NCI-H748 (cell line): ENCODE data around the gene PIANP.
"Not testable (repeated sequence)": the region's sequence is repeated elsewhere in the genome, so short reads cannot be mapped to it uniquely, and the experiment has no call there.

Source experiments
- DNase-seq: peaks from one replicate; lab custom pipeline; 2025; ENCODE audit not compliant: unreplicated experiment; lab: John Stamatoyannopoulos, UW

PIANP gene

DNA sequence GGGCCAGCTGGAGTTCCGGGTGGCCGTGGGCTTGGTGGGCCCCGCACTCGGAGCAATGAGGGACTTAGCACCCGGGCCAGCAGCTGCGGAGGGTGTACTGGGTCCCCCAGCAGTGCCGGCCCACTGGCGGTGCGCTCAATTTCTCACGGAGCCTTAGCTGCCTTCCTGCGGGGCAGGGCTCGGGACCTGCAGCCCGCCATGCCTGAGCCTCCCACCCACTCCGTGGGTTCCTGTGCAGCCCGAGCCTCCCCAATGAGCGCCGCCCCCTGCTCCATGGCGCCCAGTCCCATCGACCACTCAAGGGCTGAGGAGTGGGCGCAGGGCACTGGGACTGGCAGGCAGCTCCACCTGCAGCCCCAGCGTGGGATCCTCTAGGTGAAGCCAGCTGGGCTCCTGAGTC, 7.7 kb upstream of the PIANP start:
- DNase-seq = not testable (repeated sequence)

DNA sequence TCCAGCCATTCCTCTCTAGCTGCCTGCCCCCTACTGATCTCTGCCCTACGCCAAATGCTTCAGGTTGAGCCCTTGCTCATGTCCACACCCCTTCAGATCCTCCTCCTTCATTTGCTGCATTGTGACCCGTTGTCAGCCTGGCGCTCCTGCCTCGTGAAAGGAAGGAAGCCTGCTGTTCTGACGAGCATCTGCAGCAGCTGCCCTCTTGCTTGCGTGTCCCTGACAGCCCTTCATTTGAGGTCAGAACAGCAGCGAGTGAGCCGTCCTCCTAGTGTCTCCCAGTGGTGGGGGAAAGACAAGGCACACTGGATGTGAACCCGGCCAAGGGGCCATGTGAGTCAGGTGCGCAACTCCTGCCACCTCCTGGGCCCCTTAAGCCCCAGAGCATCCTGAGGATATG, 3.0 kb upstream of the PIANP start:
- peak; percentile 33 for DNase-seq

- no peak for DNase-seq
Measured at GRCh38 chr12:6701078-6701768, 608 bp upstream of the PIANP start.

GRCh38 chr12:6699989-6700645, 498 bp downstream of the PIANP start:
- peak; percentile 36 for DNase-seq

GRCh38 chr12:6699259-6699988, 1.2 kb downstream of the PIANP start:
- DNase-seq = no peak

GRCh38 chr12:6698352-6699046, 2.1 kb downstream of the PIANP start:
- DNase-seq = no peak

DNA sequence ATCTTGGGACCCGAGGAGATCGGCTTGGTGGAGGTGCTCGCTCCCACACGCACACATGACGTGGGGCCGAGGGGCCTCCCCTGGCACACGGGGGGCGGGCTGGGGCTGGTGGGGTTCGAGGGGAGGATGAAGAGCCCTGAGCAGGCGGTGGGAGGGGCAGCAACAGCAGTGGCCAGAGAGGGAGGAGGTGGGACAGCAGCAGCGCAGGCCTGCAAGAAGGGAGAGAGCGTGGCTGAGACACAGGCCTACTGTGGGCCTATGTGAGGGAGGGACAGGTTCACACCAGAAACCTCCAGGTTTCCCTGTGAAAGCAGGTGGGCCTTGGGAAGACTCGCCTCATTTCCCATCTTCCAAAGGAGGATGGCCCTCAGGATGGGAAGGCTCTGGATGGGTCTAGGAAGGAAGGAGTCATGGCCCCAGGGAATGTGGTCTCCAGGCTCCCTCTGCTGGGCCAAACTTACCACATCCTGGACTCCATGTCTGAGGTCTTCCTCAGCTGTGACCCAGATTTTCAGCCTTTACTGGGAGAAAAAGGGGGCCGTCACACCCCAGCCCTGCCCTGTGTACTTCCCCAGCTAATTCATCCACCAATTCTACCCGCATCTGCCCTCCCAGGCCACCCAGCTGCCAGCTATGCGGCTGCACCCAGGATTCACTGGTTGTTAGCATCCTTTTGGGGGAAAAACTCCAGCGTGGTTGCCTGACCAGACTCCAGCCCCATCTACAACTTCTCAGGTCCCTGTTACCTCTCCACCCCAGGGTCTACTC, 2.8 kb downstream of the PIANP start:
- peak; percentile 24 for DNase-seq

GRCh38 chr12:6696690-6697583, 3.7 kb downstream of the PIANP start:
- no peak for DNase-seq

- DNase-seq = no peak
Measured at GRCh38 chr12:6695313-6696045, 5.1 kb downstream of the PIANP start.

- no peak for DNase-seq
Measured at GRCh38 chr12:6694701-6695100, 5.9 kb downstream of the PIANP start.

DNA sequence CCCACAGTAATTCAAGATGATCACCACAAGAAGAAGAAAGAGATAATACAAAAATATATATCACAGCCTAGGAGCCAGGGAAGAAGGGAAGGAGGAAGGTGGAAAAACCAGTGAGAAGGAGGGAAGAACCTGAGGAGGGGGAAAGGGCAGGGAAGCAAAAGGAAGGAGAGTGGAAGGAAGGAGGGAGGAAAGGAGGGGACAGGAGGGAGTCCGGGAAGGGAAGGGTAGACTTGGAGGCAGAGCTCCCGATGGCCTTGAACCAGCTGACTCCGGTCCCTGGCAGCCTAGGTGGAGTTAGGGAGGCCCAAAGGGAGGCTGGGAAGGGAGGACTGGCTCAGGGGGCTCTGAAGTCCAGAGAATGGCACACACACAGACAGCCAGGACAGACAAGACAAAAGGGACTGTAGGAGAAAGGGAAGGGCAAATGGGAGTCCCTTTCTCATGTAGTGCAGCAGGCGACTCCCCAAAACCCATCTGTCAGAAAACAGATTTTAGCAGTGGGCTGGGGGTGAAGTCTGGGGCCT, 6.7 kb downstream of the PIANP start:
- DNase-seq = no peak

GRCh38 chr12:6692888-6693287, 7.7 kb downstream of the PIANP start:
- peak; percentile 2 for DNase-seq

DNA sequence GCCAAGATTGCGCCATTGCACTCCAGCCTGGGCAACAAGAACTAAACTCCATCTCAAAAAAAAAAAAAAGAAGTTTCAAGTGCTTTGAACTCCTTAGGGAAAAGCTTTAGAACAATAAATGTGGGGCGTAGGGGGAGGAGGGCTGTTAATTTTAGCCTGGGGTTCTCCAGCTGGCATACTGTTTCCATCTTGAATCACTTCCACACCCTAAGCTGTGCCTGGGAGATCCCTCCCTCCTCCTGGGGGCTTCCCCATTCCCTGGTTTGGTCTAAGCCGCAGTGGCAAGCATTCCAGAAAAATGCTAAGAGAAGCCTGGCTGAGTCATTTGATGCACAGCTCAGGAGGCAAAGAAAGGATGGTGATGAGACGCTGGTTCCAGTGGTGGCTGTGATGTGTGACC, 9.1 kb downstream of the PIANP start:
- no peak for DNase-seq

- peak; percentile 99 for DNase-seq
Measured at GRCh38 chr12:6688999-6689882, 11.4 kb downstream of the PIANP start, which contains the start of gene ZNF384. Gene ZNF384 (minus strand): TSS chr12:6689375. CDS start chr12:6679520, 9,855 bp downstream.

- no peak for DNase-seq
Measured at GRCh38 chr12:6688543-6688998, 12.0 kb downstream of the PIANP start.

GRCh38 chr12:6685814-6686213, 14.8 kb downstream of the PIANP start:
- no peak for DNase-seq

GRCh38 chr12:6684609-6685008, 16.0 kb downstream of the PIANP start:
- peak; percentile 31 for DNase-seq

- no peak for DNase-seq
Measured at GRCh38 chr12:6676962-6677361, 23.7 kb downstream of the PIANP start.
